GM12878 (cell line): Measurements from ENCODE around the gene CAMTA1. TPM values are rescaled to one million over a fixed set of nuclear protein-coding genes. Genes with fewer than 3 reads are reported as not detected.

Experiments used
- ATAC-seq: fragments of 200-7000 bp; cut with Tn5 transposase; 3 replicates; pipeline ENCODE4 v1.9.1; 2020; ENCODE audit warnings: mild to moderate bottlenecking, moderate library complexity
- BruUV-seq: library from RNA; stranded (reverse); fragments of 400-500 nt; replicated peaks from 2 replicates; lab custom pipeline; 2021; lab: Mats Ljungman, UMichigan
- CTCF ChIA-PET: fragments of 300-600 bp; sonication (Branson Sonifier 250); formaldehyde crosslinking; extraction: SDS; loops from one replicate; lab custom pipeline; 2021; ENCODE audit warnings: inconsistent platforms; lab: Yijun Ruan, JAX
- POLR2A ChIA-PET: fragments of 350-600 bp; formaldehyde crosslinking; extraction: SDS; loops from one replicate; lab custom pipeline; 2021; ENCODE audit warnings: inconsistent platforms; lab: Charles Lee
- RAD21 ChIA-PET: fragments of 300-600 bp; sonication (Branson Sonifier 250); formaldehyde crosslinking; loops from one replicate; lab custom pipeline; 2023; ENCODE audit warnings: antibody characterized with exemption; ENCODE audit not compliant: unreplicated experiment; lab: Charles Lee
- SMC1A ChIA-PET: fragments of 300-600 bp; sonication (Branson Sonifier 250); formaldehyde crosslinking; loops from one replicate; lab custom pipeline; 2023; ENCODE audit not compliant: unreplicated experiment, uncharacterized antibody; lab: Charles Lee
- DNase-seq: peaks from one replicate; pipeline ENCODE4 v3.0.0-alpha.2; 2011; ENCODE audit warnings: low read depth, low spot score
- FAIRE-seq: peaks from 3 replicates; lab custom pipeline; 2011; peaks lifted over from hg19 to GRCh38; lab: Jason Lieb, UNC
- H2AFZ ChIP-seq: 2 replicates; pipeline ENCODE4 v1.6.0; 2011; ENCODE audit warnings: low read depth, low read length, control low read depth; ENCODE audit not compliant: control insufficient read depth
- H3K27ac ChIP-seq: 2 replicates; pipeline ENCODE4 v1.5.1; 2011; ENCODE audit warnings: control low read depth; ENCODE audit not compliant: control insufficient read depth, insufficient read depth
- H3K27me3 ChIP-seq, 2 experiments: replicated peaks in 1 of 2; 2 replicates each; pipeline versions ENCODE4 v1.6.0 to v1.6.1; 2011; ENCODE audit warnings: low read length in 1 of 2; ENCODE audit not compliant: control insufficient read depth in 2 of 2, insufficient read depth in 2 of 2
- H3K36me3 ChIP-seq, 2 experiments: 2 replicates each; pipeline ENCODE4 v1.5.1; 2011; ENCODE audit warnings: low read length in 1 of 2; ENCODE audit not compliant: control insufficient read depth in 2 of 2, insufficient read depth in 2 of 2
- H3K4me1 ChIP-seq: 2 replicates; pipeline ENCODE4 v1.6.1; 2011; ENCODE audit warnings: mild to moderate bottlenecking, low read length, moderate library complexity, mixed read lengths; ENCODE audit not compliant: control insufficient read depth, insufficient read depth
- H3K4me2 ChIP-seq: 2 replicates; pipeline ENCODE4 v1.6.0; 2011; ENCODE audit warnings: control low read depth; ENCODE audit not compliant: control insufficient read depth, insufficient read depth
- H3K4me3 ChIP-seq: fragments of 200-600 bp; sonication (generic); 2 replicates; pipeline ENCODE4 v1.5.1; 2016
- H3K79me2 ChIP-seq: 2 replicates; pipeline ENCODE4 v1.6.0; 2011; ENCODE audit warnings: low read length; ENCODE audit not compliant: control insufficient read depth, insufficient read depth
- H3K9ac ChIP-seq: 2 replicates; pipeline ENCODE4 v1.8.0; 2011; ENCODE audit warnings: low read length, control low read depth, mixed read lengths; ENCODE audit not compliant: control insufficient read depth, insufficient read depth
- H3K9me3 ChIP-seq: replicated peaks from 3 replicates; pipeline ENCODE4 v1.5.1; 2011; ENCODE audit warnings: mild to moderate bottlenecking, low read length; ENCODE audit not compliant: control insufficient read depth, insufficient read depth
- H4K20me1 ChIP-seq: 2 replicates; pipeline ENCODE4 v1.6.0; 2011; ENCODE audit not compliant: control insufficient read depth, insufficient read depth
- ATF3 ChIP-seq: IDR thresholded peaks from 2 replicates; pipeline ENCODE4 v1.6.1; 2011; ENCODE audit warnings: low read depth, mild to moderate bottlenecking, low read length, moderate library complexity, borderline replicate concordance; ENCODE audit errors: extremely low read depth
- BCL11A ChIP-seq: IDR thresholded peaks from 2 replicates; pipeline ENCODE4 v1.6.1; 2011; ENCODE audit warnings: low read depth, low read length
- FOXK2 ChIP-seq: fragments of 450-650 bp; IDR thresholded peaks from 2 replicates; pipeline ENCODE4 v1.6.1; 2017; ENCODE audit warnings: mild to moderate bottlenecking, moderate library complexity
- FOXM1 ChIP-seq: IDR thresholded peaks from 2 replicates; pipeline ENCODE4 v1.6.1; 2012; ENCODE audit warnings: low read depth, mild to moderate bottlenecking, inconsistent platforms, low read length, moderate library complexity
- HDAC6 ChIP-seq: fragments of 200-600 bp; sonication (generic); IDR thresholded peaks from one replicate; pipeline ENCODE4 v1.8.0; 2017; ENCODE audit warnings: antibody characterized with exemption; ENCODE audit not compliant: unreplicated experiment
- MEF2B ChIP-seq: fragments of 450-650 bp; IDR thresholded peaks from 2 replicates; pipeline ENCODE4 v1.6.1; 2018; ENCODE audit warnings: mild to moderate bottlenecking, moderate library complexity; ENCODE audit not compliant: partially characterized antibody, poor library complexity, severe bottlenecking
- MLLT1 ChIP-seq: fragments of 450-650 bp; IDR thresholded peaks from 2 replicates; pipeline ENCODE4 v1.6.1; 2016; ENCODE audit warnings: mild to moderate bottlenecking
- MTA2 ChIP-seq: fragments of 450-650 bp; IDR thresholded peaks from 2 replicates; pipeline ENCODE4 v1.6.1; 2016; ENCODE audit warnings: low read depth, mild to moderate bottlenecking, moderate library complexity
- SIX5 ChIP-seq: IDR thresholded peaks from 2 replicates; pipeline ENCODE4 v1.6.1; 2011; ENCODE audit warnings: mild to moderate bottlenecking, low read depth, low read length, moderate library complexity; ENCODE audit not compliant: severe bottlenecking
- SMAD5 ChIP-seq: IDR thresholded peaks from 2 replicates; pipeline ENCODE4 v1.6.1; 2016; ENCODE audit warnings: antibody characterized with exemption, low read depth
- SREBF2 ChIP-seq: IDR thresholded peaks from 2 replicates; pipeline ENCODE4 v1.6.1; 2012; ENCODE audit warnings: mild to moderate bottlenecking, low read length
- TCF7 ChIP-seq: IDR thresholded peaks from 2 replicates; pipeline ENCODE4 v1.6.1; 2014; ENCODE audit warnings: antibody characterized with exemption, borderline replicate concordance
- WRNIP1 ChIP-seq: IDR thresholded peaks from 2 replicates; pipeline ENCODE4 v1.6.1; 2011; ENCODE audit warnings: low read depth, low read length, improper control_type of control experiment, borderline replicate concordance
- ZBED1 ChIP-seq: IDR thresholded peaks from 2 replicates; pipeline ENCODE4 v1.6.1; 2016; ENCODE audit warnings: borderline replicate concordance
- ZBTB4 ChIP-seq: fragments of 450-650 bp; formaldehyde crosslinking; IDR thresholded peaks from 2 replicates; pipeline ENCODE4 v1.4.0; 2022; ENCODE audit warnings: mild to moderate bottlenecking, moderate library complexity
- WGBS: methylation state at CpG from one replicate; pipeline ENCODE4 v1.1.6; 2016; ENCODE audit warnings: low lambda C conversion rate; ENCODE audit not compliant: insufficient replicate concordance, insufficient coverage; ENCODE audit errors: missing lambda C conversion rate; 5-methylcytosine and 5-hydroxymethylcytosine counted together
- in situ Hi-C: fragments of 300-500 bp; cut with MboI; formaldehyde crosslinking; loops from 9 replicates; pipeline ENCODE4 v1.14.3; 2018; ENCODE audit warnings: mixed read lengths
- intact Hi-C: fragments of 100-400 bp; cut with micrococcal nuclease; formaldehyde crosslinking; loops from one replicate; pipeline ENCODE4 v1.14.2; 2022; ENCODE audit not compliant: unreplicated experiment
- polyA plus RNA-seq, 11 experiments: library from polyadenylated mRNA; depleted of rRNA in 4 of 11; unstranded in 6 of 11; stranded (reverse) in 5 of 11; fragments of >200 nt; fragmentation: Nextera tagmentation in 4 of 11; fragmentation: Illumina TruSeq in 1 of 11; extraction: Ambion mirVana in 4 of 11; extraction: Trizol in 1 of 11; gene quantifications; 1 replicate in 1 of 11; 2 replicates in 10 of 11; pipeline versions ENCODE4 v1.2.1 to v1.2.3, GENCODE V29; 2011 to 2016; ENCODE audit warnings: inconsistent platforms in 2 of 11, missing spikeins in 2 of 11, low read depth in 1 of 11
- total RNA-seq, 4 experiments: library from RNA; depleted of rRNA in 3 of 4; stranded (reverse); fragments of >200 nt in 3 of 4; fragmentation: Illumina TruSeq in 1 of 4; extraction: Trizol in 1 of 4; gene quantifications; 2 replicates each; pipeline versions ENCODE4 v1.2.1 to v1.2.3, GENCODE V29; 2013 to 2021

The CAMTA1 gene
- total and polyA plus RNA-seq, 10 of the 15 experiments (the other 5 are each of a cell fraction or from before 2014, with no cell fraction given), result 37.7 to 148 (median 76.4) TPM

- no peak overlapping the region for H3K4me3 ChIP-seq
- no TSS peak for BruUV-seq
- H4K20me1 ChIP-seq, result no peaks in the 10 kb centered on the region
- no peak overlapping the region for H3K9ac ChIP-seq
- in situ Hi-C loops, result no loop called here
- FAIRE-seq (no peak), ATAC-seq (no peak), DNase-seq (no peak)
- H3K79me2 ChIP-seq, result no peaks in the 10 kb centered on the region
- H3K36me3 ChIP-seq, result no peaks in the 10 kb centered on the region
- no peaks in the 10 kb centered on the region for H3K9me3 ChIP-seq
- TF ChIP-seq WRNIP1 (no peak), MLLT1 (no peak), ZBED1 (no peak), TCF7 (no peak), ATF3 (no peak), SMAD5 (no peak), FOXK2 (no peak), FOXM1 (no peak), ZBTB4 (no peak), SIX5 (no peak), MTA2 (no peak), SREBF2 (no peak), HDAC6 (no peak), MEF2B (no peak), BCL11A (no peak)
- ChIA-PET RAD21 (no interaction called here), SMC1A (no interaction called here), POLR2A (no interaction called here), CTCF (interaction anchor here (1.0 kb wide), 1 partner anchor 311 kb away, joined by 3 read pairs; no protein-coding TSS in a partner anchor)
- no peaks in the 10 kb centered on the region for H3K4me1 ChIP-seq
- no peak overlapping the region for H3K4me2 ChIP-seq
- H3K27me3 ChIP-seq, result no peaks in the 10 kb centered on the region
- 57% methylated on average over 5 of the region's 5 CpGs for WGBS
- H3K27ac ChIP-seq, result no peak overlapping the region
- no peak overlapping the region for H2AFZ ChIP-seq
- intact Hi-C loops, result no loop called here
Observed at GRCh38 chr1:7198664-7199063, 413.4 kb downstream of the CAMTA1 start.
